Pancreas (tissue), 10 donors: ENCODE results near the gene CAPZA1. TPM values are rescaled to one million over a fixed set of nuclear protein-coding genes. Genes with fewer than 3 reads are reported as not detected.

ENCODE experiments used
- ATAC-seq, 4 donors: fragments of 200-7000 bp; cut with Tn5 transposase; one replicate each; pipeline versions ENCODE4 v1.8.0 to v1.9.1; 2020; ENCODE audit warnings: mild to moderate bottlenecking in 4 of 4, moderate library complexity in 4 of 4
- DNase-seq, 6 donors: peaks; one replicate each; pipeline ENCODE4 v3.0.0-alpha.2; 2020
- FAIRE-seq: peaks from 2 replicates; lab custom pipeline; 2012; peaks lifted over from hg19 to GRCh38; lab: Jason Lieb, UNC
- H3K27ac ChIP-seq, 4 donors: fragments of 200-600 bp; sonication (generic); 1 replicate in 3 of 4; 2 replicates in 1 of 4; pipeline versions ENCODE4 v1.5.0 to v1.8.0; 2020
- H3K27me3 ChIP-seq, 4 donors: fragments of 200-600 bp; one replicate each; pipeline ENCODE4 v1.8.0; 2021
- H3K36me3 ChIP-seq, 3 donors: fragments of 200-600 bp; sonication (generic) in 1 of 3; one replicate each; pipeline versions ENCODE4 v1.5.0 to v1.8.0; 2020 to 2021
- H3K4me1 ChIP-seq, 3 donors: fragments of 200-600 bp; one replicate each; pipeline ENCODE4 v1.8.0; 2021
- H3K4me3 ChIP-seq, 4 donors: fragments of 200-600 bp; sonication (generic) in 2 of 4; one replicate each; pipeline versions ENCODE4 v1.5.0 to v1.8.0; 2020 to 2021
- H3K9me3 ChIP-seq, 4 donors: fragments of 200-600 bp; one replicate each; pipeline ENCODE4 v1.8.0; 2021
- CTCF ChIP-seq, 4 donors: fragments of 200-600 bp; sonication (generic) in 3 of 4; IDR thresholded peaks; one replicate each; pipeline versions ENCODE4 v1.5.0 to v1.8.0; 2021; ENCODE audit warnings: antibody characterized with exemption in 4 of 4
- WGBS, 2 donors: extraction: QIAGEN DNeasy Blood & Tissue Kit; methylation state at CpG; one replicate each; pipeline ENCODE4 v1.1.7; 2013; 5-methylcytosine and 5-hydroxymethylcytosine counted together
- intact Hi-C, 3 donors: fragments of 100-400 bp; cut with DNase I; formaldehyde crosslinking; loops; one replicate each; pipeline versions ENCODE4 v1.11.1 to v1.14.2; 2022
- polyA plus RNA-seq, 2 donors: library from polyadenylated mRNA; stranded (reverse); fragments of 200-250 nt; gene quantifications; one replicate each; pipeline ENCODE4 v1.2.3, GENCODE V29; 2013
- total RNA-seq, 6 donors: library from RNA; stranded (reverse); fragmentation: NEBNext Ultra II Directional in 4 of 6; extraction: Animal tissue kit (Norgen Biotek cat#: 25700) in 4 of 6; gene quantifications; one replicate each; pipeline versions ENCODE4 v1.2.1 to v1.2.4, GENCODE V29; 2021 to 2023
- donor health status: healthy with polysubstance abuse.
- donor health status: DM: no; HTN: no; CAD: no; lungs with moderate emphysema.
- donor health status: DM: no; HTN: no; CAD: no.
- donor health status: control.
- donor health status: control.
- donor health status: Bipolar disorder and iron deficiency.
- donor health status: DM: yes; HTN: yes; CAD: no.
- donor health status: DM: no; HTN: no; CAD: no.
- donor health status: DM: no; HTN: no; CAD: no.
- donor health status: DM: yes; HTN: yes; CAD: no.

CAPZA1 gene
- total and polyA plus RNA-seq, 8 donors, result 27.2 to 60.5 (median 31.6) TPM

DNA sequence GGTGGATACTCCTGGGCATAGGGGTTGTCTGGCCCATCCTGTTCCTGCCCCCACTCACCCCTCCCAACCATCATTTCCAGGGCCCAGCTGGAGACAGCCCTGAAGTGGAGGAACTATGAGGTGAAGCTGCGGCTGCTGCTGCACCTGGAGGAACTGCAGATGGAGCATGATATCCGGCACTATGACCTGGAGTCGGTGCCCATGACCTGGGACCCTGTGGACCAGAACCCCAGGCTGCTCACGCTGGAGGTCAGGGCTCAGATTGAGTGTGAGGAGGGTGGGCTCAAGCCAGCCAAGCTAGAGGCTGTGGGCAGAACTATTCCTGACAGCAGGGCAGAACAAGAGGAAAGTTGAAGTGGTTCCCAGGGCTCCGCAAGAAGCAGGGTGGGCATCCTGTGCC, 73.0 kb downstream of the CAPZA1 start:
- FAIRE-seq (no peak), ATAC-seq (no peak), DNase-seq (no peak)
- peaks cover 3 to 41% (median 10%) of the 10 kb centered on the region in 3 donors for H3K36me3 ChIP-seq
- H3K27me3 ChIP-seq, result no peaks in the 10 kb centered on the region
- H3K27ac ChIP-seq, result no peak overlapping the region
- intact Hi-C loops, result no loop called here
- no peak overlapping the region for H3K4me3 ChIP-seq
- H3K4me1 ChIP-seq, result no peaks in the 10 kb centered on the region
- no peaks in the 10 kb centered on the region for H3K9me3 ChIP-seq
- TF ChIP-seq CTCF (IDR thresholded peaks at IDR 0.05), result no peak
- 90 to 97% methylated on average over 5 of the region's 5 CpGs for WGBS, 2 donors

GRCh38 chr1:112693821-112694220, 74.2 kb downstream of the CAPZA1 start:
- FAIRE-seq (no peak), ATAC-seq (no peak), DNase-seq (no peak)
- H3K4me1 ChIP-seq, result peaks cover 0 to 6% (median 0%) of the 10 kb centered on the region in 3 donors
- intact Hi-C loops, result no loop called here
- WGBS, 2 donors, result 89 to 98% methylated on average over 6 of the region's 6 CpGs
- no peaks in the 10 kb centered on the region for H3K27me3 ChIP-seq
- H3K4me3 ChIP-seq, result no peak overlapping the region
- peaks cover 3 to 41% (median 12%) of the 10 kb centered on the region in 3 donors for H3K36me3 ChIP-seq
- H3K27ac ChIP-seq, result no peak overlapping the region
- no peaks in the 10 kb centered on the region for H3K9me3 ChIP-seq
- TF ChIP-seq CTCF (IDR thresholded peaks at IDR 0.05), result no peak

GRCh38 chr1:112694363-112694929, 74.8 kb downstream of the CAPZA1 start:
- 90 to 94% methylated on average over 15 of the region's 15 CpGs for WGBS, 2 donors
- Histone ChIP-seq H3K4me1 (peaks cover 0 to 13% (median 0%) of the 10 kb centered on the region in 3 donors), H3K27me3 (no peaks in the 10 kb centered on the region), H3K9me3 (no peaks in the 10 kb centered on the region), H3K4me3 (no peak overlapping the region), H3K36me3 (peaks cover 3 to 39% (median 12%) of the 10 kb centered on the region in 3 donors), H3K27ac (no peak overlapping the region)
- peak in 1 of 6 donors; percentile 5 for DNase-seq
- TF ChIP-seq CTCF (IDR thresholded peaks at IDR 0.05), result no peak
- intact Hi-C loops, result no loop called here
- no peak for ATAC-seq
- no peak for FAIRE-seq

- Histone ChIP-seq H3K4me3 (no peak overlapping the region), H3K27ac (no peak overlapping the region), H3K9me3 (no peaks in the 10 kb centered on the region), H3K36me3 (peaks cover 3 to 31% (median 12%) of the 10 kb centered on the region in 3 donors), H3K4me1 (peaks cover 0 to 21% (median 3%) of the 10 kb centered on the region in 3 donors), H3K27me3 (no peaks in the 10 kb centered on the region)
- ATAC-seq (no peak), FAIRE-seq (no peak), DNase-seq (no peak)
- WGBS, 2 donors, result 96% methylated on average over 9 of the region's 9 CpGs
- intact Hi-C loops, result no loop called here
- TF ChIP-seq CTCF (IDR thresholded peaks at IDR 0.05), result no peak
Measured at GRCh38 chr1:112695276-112695675, 75.6 kb downstream of the CAPZA1 start.

DNA sequence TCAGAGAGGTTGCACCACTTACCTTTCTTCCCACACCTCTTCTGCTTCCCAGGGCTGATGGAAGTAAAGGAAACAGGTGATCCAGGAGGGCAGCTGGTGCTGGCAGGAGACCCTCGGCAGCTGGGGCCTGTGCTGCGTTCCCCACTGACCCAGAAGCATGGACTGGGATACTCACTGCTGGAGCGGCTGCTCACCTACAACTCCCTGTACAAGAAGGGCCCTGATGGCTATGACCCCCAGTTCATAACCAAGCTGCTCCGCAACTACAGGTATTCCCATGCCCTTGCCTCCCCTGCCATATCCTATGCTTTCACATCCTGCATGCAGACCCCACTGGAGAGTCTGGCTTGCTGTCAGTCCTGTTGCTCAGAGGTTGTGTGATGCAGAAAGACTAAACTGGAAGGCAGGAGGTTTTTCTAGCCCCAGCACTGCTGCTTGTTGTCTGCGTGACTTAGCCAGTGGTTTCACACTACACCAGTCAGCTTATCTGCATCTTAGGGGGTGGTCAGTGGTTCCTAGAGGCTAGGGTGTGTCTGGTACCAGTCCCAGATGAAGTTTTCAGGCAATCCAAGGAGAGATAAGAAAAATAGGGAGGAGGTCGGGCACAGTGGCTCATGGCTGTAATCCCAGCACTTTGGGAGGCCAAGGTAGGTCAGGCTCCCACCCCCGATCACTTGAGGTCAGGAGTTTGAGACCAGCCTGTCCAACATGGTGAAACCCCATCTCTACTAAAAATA, 77.1 kb downstream of the CAPZA1 start:
- Histone ChIP-seq H3K27me3 (no peaks in the 10 kb centered on the region), H3K4me3 (no peak overlapping the region), H3K27ac (no peak overlapping the region), H3K36me3 (peaks cover 3 to 31% (median 12%) of the 10 kb centered on the region in 3 donors), H3K9me3 (no peaks in the 10 kb centered on the region), H3K4me1 (peaks cover 0 to 36% (median 13%) of the 10 kb centered on the region in 3 donors)
- intact Hi-C loops, result no loop called here
- no peak for TF ChIP-seq CTCF (IDR thresholded peaks at IDR 0.05)
- whole genome bisulfite sequencing, 2 donors, result 91 to 96% methylated on average over 7 of the region's 7 CpGs
- DNase-seq (no peak), FAIRE-seq (no peak), ATAC-seq (no peak)
